HL-60/S4 (cell line): ENCODE data around the gene RAMAC.

Experiments used
- in situ Hi-C: fragments of 300-500 bp; cut with MboI; formaldehyde crosslinking; loops from 2 replicates; pipeline ENCODE4 v1.14.3; 2022; ENCODE audit warnings: low sequenced_read_pairs

The RAMAC gene

DNA sequence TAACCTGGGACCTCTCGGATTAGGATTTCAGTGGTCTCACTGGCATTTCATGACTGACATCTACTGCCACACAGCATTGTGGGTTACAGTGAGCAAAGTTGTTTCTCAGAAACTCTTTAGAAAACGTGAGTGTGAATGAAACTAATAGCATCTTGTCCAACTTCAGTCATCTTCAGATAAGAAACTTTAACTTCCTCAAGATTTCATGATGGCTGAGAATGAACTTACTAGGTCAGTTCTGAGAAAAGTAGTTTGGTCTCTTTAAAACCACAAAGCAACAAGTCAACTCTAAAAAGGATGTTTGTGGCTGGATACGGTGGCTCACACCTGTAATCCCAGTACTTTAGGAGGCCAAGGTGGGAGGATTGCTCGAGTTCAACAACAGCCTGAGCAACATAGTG, 19.3 kb upstream of the RAMAC start:
- in situ Hi-C loops: no loop called here

GRCh38 chr15:82968066-82968465, 17.9 kb upstream of the RAMAC start:
- in situ Hi-C loops: no loop called here

GRCh38 chr15:82969353-82969752, 16.7 kb upstream of the RAMAC start:
- in situ Hi-C loops: no loop called here

GRCh38 chr15:82970078-82970686, 15.8 kb upstream of the RAMAC start:
- in situ Hi-C loops: no loop called here

- in situ Hi-C loops: no loop called here
These were observed 15.3 kb upstream of the RAMAC start for GRCh38 chr15:82970696-82971095.

- in situ Hi-C loops: no loop called here
These were observed 14.6 kb upstream of the RAMAC start for GRCh38 chr15:82971218-82971984.

DNA sequence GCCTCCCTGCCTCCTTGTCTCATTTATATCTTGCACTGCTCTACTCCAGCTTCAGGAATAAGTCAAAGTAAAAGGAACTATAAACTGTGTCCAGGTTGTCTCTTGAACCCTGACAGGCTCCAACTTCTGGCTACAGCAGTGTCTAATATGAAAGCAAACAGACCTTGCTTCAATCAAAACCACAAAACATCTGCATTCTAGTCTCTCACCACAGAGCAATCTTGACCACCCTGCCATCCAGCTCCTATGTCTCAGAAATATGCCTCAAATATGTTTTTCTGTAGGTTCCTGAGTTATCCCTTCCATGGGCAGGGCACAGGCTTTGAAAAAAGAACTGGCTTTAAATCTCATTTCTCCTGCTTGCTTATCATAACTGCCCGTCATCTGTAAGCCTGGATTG, 13.0 kb upstream of the RAMAC start:
- in situ Hi-C loops: no loop called here

GRCh38 chr15:82977076-82977475, 8.9 kb upstream of the RAMAC start:
- in situ Hi-C loops: no loop called here

DNA sequence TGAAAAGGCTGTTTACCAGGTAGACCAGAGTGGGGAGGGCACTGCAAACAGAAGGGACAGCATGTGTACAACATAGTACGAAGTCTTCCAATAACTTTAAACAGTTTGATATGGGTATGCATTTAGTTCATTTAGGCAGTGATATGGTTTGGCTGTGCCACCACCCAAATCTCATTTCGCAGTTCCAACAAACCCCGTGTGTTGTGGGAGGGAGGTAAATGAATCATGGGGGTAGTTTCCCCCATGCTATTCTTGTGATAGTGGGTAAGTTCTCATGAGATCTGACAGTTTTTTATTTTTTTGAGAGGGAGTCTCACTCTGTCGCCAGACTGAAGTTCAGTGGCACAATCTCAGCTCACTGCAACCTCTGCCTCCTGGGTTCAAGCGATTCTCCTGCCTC, 7.6 kb upstream of the RAMAC start:
- in situ Hi-C loops: no loop called here

GRCh38 chr15:82979726-82980125, 6.3 kb upstream of the RAMAC start:
- in situ Hi-C loops: no loop called here

GRCh38 chr15:82980981-82981380, 5.0 kb upstream of the RAMAC start:
- in situ Hi-C loops: no loop called here

DNA sequence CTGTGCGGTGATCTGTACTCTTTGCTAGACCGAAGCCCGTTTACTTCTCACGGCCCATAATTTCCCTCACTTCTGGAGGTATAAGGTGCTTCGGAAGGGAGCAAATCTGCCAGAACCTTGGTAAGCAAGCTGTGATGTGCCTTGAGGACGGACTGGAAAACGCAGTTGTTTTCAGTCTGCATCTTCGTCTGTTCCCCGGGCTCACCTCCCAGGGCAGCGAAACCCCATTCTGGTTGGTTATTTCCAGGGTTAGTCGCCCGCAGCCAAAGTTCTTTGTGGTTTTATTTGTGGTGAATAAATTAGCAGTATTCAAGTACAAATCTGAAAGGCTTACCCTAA, 401 bp downstream of the RAMAC start:
- in situ Hi-C loops: no loop called here

DNA sequence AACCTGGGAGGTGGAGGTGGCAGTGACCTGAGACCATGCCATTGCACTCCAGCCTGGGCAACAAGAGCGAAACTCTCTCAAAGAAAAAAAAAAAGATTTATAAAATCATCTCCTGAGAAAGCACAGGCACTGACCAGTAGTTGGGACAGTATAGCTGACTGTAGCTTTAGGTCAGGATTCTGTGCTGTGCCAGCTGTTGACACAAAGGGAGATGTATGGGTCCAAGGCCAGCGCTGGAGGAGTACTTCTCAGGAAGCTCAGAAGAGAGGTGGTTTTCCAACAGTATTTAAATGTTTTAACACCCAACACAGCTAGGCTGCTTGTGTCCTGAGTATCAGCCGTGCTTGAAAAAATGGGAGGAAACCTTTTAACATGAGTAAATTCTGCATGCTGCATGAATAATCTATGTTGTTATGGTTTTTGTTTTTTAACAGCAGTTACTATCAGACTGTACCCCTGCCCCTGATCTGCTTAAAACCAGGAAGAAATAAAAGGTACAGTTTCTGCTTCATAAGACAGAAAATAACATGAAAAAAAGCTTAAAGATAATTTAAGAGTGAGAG, 6.5 kb downstream of the RAMAC start:
- in situ Hi-C loops: no loop called here

DNA sequence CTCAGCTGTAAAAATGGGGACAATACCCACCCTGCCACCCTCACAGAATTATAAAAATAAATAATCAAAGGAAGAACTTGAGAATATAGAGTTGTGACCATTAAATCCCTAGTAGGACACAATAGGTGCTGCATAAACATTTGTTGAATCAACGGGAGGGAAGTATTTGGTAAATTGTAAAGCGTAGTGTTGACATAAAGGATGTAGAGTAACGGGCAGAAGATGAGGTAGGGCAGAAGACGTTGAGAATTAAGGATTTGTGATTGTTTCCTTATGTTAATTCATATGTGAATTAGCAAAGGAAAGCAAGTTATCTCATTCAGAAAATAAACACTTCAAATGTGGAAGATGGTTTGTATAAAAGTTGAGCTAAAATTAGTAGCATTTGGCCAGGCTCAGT, 7.1 kb downstream of the RAMAC start:
- in situ Hi-C loops: no loop called here

GRCh38 chr15:82995076-82995475, 9.1 kb downstream of the RAMAC start:
- in situ Hi-C loops: no loop called here

DNA sequence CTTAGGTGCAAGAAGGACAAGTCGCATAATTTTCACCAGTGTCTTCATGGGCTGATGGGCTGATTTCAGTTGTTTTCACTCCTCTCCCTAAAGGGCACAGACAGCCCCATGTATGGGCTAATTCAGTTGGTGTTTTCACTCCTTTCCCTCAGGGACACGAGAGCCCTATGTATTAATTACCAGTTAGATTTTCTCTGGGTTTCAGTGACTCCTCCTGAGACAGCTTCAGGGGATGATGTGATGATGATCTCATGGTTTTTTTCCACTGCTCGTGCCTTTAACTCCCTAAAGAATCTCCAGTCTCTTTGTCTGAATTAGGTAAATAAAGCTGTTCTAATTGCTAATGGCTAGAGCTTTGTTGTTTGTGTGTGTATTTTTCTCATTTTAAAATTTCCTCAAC, 9.9 kb downstream of the RAMAC start:
- in situ Hi-C loops: no loop called here

DNA sequence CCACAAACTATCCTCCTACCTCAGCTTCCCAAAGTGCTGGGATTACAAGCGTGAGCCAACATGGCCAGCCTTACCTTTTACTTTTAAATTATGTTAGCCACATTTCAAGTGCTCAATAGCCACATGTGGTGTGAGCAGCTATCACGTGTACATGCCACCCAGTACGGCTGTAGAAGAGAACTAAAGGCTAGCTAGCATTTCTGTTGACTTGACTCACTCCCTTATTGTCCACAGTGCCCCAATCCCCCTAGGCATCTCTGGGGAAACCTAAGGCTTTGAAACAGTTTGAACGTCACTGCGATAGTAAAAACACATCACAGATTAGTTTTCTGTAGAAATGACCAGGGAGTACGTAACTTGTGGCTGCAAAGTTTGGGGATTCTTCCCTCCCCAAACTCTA, 13.4 kb downstream of the RAMAC start:
- in situ Hi-C loops: no loop called here

DNA sequence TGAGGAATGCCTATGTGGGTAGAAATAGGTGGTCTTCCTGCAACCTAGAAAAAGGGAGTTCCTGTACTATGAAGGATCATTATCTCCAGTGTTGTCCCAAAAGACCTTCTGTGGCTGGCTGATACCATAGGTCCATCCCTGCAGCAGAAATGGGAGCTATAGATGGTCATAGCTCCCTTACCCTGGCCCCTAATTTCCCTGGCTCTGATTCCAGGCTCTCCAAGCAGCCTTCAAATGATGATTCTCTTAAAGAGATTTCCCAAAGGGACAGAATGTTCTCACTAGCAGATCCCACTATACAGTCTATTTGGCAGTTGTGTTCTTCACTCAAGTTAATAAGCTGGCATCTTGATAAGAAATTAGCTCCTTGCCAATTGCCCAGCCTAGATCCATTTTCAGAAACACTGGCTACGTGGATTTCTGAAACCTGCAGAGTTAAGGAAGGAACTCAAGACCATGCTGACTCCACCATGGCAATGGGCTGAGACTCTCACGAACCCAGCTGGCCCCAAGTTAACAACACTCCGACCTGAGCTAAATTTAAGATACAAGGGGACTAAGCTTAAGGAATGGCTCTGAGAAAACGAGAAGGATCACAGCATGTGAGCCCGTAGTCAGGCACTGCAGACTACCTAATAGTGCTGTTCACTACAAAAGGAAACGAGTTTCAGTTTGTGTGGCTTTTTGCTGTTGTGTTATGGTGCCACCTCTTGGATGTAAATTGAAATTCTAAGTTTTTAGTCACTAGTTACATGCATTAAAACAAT, 14.1 kb downstream of the RAMAC start:
- in situ Hi-C loops: loop anchor here (25.0 kb wide), 1 partner anchor 463 kb away; the partner anchor contains the start of gene RPS17

DNA sequence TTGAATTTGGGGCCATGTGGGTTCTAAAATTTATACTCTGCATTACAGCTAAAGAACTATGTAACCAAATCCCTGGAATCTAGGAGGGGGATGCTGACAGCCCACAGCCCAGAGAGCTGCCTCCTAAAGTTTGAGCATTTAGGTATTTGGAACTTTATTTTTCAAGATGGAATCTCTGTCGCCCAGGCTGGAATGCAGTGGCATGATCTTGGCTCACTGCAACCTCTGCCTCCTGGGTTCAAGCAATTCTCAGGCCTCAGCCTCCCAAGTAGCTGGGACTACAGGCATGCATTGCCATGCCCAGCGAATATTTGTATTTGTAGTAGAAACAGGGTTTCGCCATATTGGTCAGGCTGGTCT, 14.6 kb downstream of the RAMAC start:
- in situ Hi-C loops: loop anchor here (25.0 kb wide), 1 partner anchor 463 kb away; the partner anchor contains the start of gene RPS17

- in situ Hi-C loops: loop anchor here (25.0 kb wide), 1 partner anchor 473 kb away; the partner anchor contains the start of gene RPS17
These were observed 24.8 kb downstream of the RAMAC start for GRCh38 chr15:83010709-83011270.
